Vagina (tissue), 2 donors: Measurements from ENCODE around the gene USF1. TPM values are rescaled to one million over a fixed set of nuclear protein-coding genes. Genes with fewer than 3 reads are reported as not detected.
"Not testable (repeated sequence)": the region's sequence is repeated elsewhere in the genome, so short reads cannot be mapped to it uniquely, and the experiment has no call there.

Source experiments
- DNase-seq, 2 donors: peaks; one replicate each; pipeline ENCODE4 v3.0.0-alpha.2; 2017; ENCODE audit errors: extremely low spot score in 2 of 2
- H3K27ac ChIP-seq: fragments of 200-600 bp; sonication (generic); one replicate; pipeline ENCODE4 v1.5.1; 2019
- H3K27me3 ChIP-seq: fragments of 200-600 bp; sonication (generic); one replicate; pipeline ENCODE4 v1.5.1; 2019
- H3K36me3 ChIP-seq, 2 donors: fragments of 200-600 bp; sonication (generic); one replicate each; pipeline ENCODE4 v1.5.1; 2017 to 2019
- H3K4me1 ChIP-seq: fragments of 200-600 bp; sonication (generic); one replicate; pipeline ENCODE4 v1.5.1; 2019
- H3K4me3 ChIP-seq, 2 donors: fragments of 200-600 bp; sonication (generic); 1 replicate in 1 of 2; 2 replicates in 1 of 2; pipeline ENCODE4 v1.5.1; 2016 to 2019
- H3K9me3 ChIP-seq: fragments of 200-600 bp; sonication (generic); one replicate; pipeline ENCODE4 v1.5.1; 2019
- CTCF ChIP-seq, 3 experiments: fragments of 450-650 bp in 2 of 3; fragments of 200-600 bp in 1 of 3; sonication (generic) in 1 of 3; IDR thresholded peaks; one replicate each; pipeline ENCODE4 v1.5.1; 2017 to 2019; ENCODE audit warnings: antibody characterized with exemption in 3 of 3, mild to moderate bottlenecking in 2 of 3, moderate library complexity in 2 of 3
- POLR2A ChIP-seq, 2 donors: fragments of 450-650 bp; IDR thresholded peaks; one replicate each; pipeline ENCODE4 v1.6.1; 2017; ENCODE audit warnings: antibody characterized with exemption in 2 of 2, mild to moderate bottlenecking in 2 of 2, moderate library complexity in 2 of 2
- POLR2AphosphoS5 ChIP-seq, 2 donors: sonication (generic); formaldehyde crosslinking; IDR thresholded peaks; one replicate each; pipeline ENCODE4 v1.9.0; 2017; ENCODE audit warnings: antibody characterized with exemption in 2 of 2, mild to moderate bottlenecking in 2 of 2, low read depth in 1 of 2; ENCODE audit not compliant: insufficient read depth in 1 of 2
- intact Hi-C: fragments of 100-400 bp; cut with DNase I; formaldehyde crosslinking; loops from one replicate; pipeline ENCODE4 v1.15.1; 2023
- total RNA-seq: library from RNA; depleted of rRNA; stranded (reverse); fragments of >200 nt; gene quantifications from one replicate; pipeline ENCODE4 v1.2.3, GENCODE V29; 2016

The USF1 gene
- total RNA-seq, 1 donor from 2014 or later: 39.0 TPM

- Histone ChIP-seq H3K27ac (peak overlapping the region; percentile 89), H3K4me3 (peak overlapping the region; percentile 44 to 59), H3K36me3 (no peaks in the 10 kb centered on the region), H3K9me3 (no peaks in the 10 kb centered on the region), H3K27me3 (no peaks in the 10 kb centered on the region), H3K4me1 (peaks cover 21% of the 10 kb centered on the region)
- intact Hi-C loops: no loop called here
- peak; percentile 96 to 99 for DNase-seq
- TF ChIP-seq POLR2AphosphoS5 (IDR thresholded peaks at IDR 0.05; ENCODE audit: insufficient read depth in 1 of 2, low read depth in 1 of 2): peak; percentile 18 to 41
- TF ChIP-seq CTCF (IDR thresholded peaks at IDR 0.05): no peak
- TF ChIP-seq POLR2A (IDR thresholded peaks at IDR 0.05): peak in 1 of 2 donors; percentile 25
Observed at GRCh38 chr1:161021165-161021969, 24.4 kb downstream of the USF1 start.

- TF ChIP-seq CTCF (IDR thresholded peaks at IDR 0.05): no peak
- peak in 1 of 2 donors; percentile 32 for TF ChIP-seq POLR2A (IDR thresholded peaks at IDR 0.05)
- peak in 1 of 2 donors; percentile 77 for TF ChIP-seq POLR2AphosphoS5 (IDR thresholded peaks at IDR 0.05; ENCODE audit: insufficient read depth in 1 of 2, low read depth in 1 of 2)
- H3K4me3 ChIP-seq: peak within 1 kb of the TSS; percentile 44 to 59
- H3K9me3 ChIP-seq: no peaks in the 10 kb centered on the region
- no peaks in the 10 kb centered on the region for H3K27me3 ChIP-seq
- peaks cover 28% of the 10 kb centered on the region for H3K4me1 ChIP-seq
- no peaks in the 10 kb centered on the region for H3K36me3 ChIP-seq
- H3K27ac ChIP-seq: peak within 1 kb of the TSS; percentile 89
- intact Hi-C loops: no loop called here
- DNase-seq: no peak
Observed at GRCh38 chr1:161020509-161021164, 25.1 kb downstream of the USF1 start, which contains the start of gene F11R. F11R (minus strand) TSS chr1:161021152; CDS start chr1:161021073, 79 bp downstream.

GRCh38 chr1:161019751-161020495 is 25.9 kb downstream of the USF1 start:
- Histone ChIP-seq H3K4me3 (peak overlapping the region; percentile 44 to 59), H3K4me1 (peaks cover 29% of the 10 kb centered on the region), H3K36me3 (no peaks in the 10 kb centered on the region), H3K27me3 (no peaks in the 10 kb centered on the region), H3K27ac (peak overlapping the region; percentile 89), H3K9me3 (no peaks in the 10 kb centered on the region)
- intact Hi-C loops: no loop called here
- DNase-seq: no peak
- TF ChIP-seq POLR2AphosphoS5 (IDR thresholded peaks at IDR 0.05; ENCODE audit: insufficient read depth in 1 of 2, low read depth in 1 of 2): peak in 1 of 2 donors; percentile 58
- no peak for TF ChIP-seq CTCF (IDR thresholded peaks at IDR 0.05)
- TF ChIP-seq POLR2A (IDR thresholded peaks at IDR 0.05): peak in 1 of 2 donors; percentile 17

- H3K4me1 ChIP-seq: peaks cover 37% of the 10 kb centered on the region
- H3K27ac ChIP-seq: peak overlapping the region; percentile 89
- H3K4me3 ChIP-seq: peak overlapping the region; percentile 44 to 59
- H3K27me3 ChIP-seq, H3K9me3 ChIP-seq, H3K36me3 ChIP-seq, intact Hi-C loops, DNase-seq: not testable (repeated sequence)
Observed at GRCh38 chr1:161019111-161019660, 26.6 kb downstream of the USF1 start.

- H3K36me3 ChIP-seq: no peaks in the 10 kb centered on the region
- intact Hi-C loops: no loop called here
- peak overlapping the region in 1 of 2 donors; percentile 59 for H3K4me3 ChIP-seq
- H3K9me3 ChIP-seq: no peaks in the 10 kb centered on the region
- H3K4me1 ChIP-seq: peaks cover 41% of the 10 kb centered on the region
- peak overlapping the region; percentile 89 for H3K27ac ChIP-seq
- TF ChIP-seq POLR2AphosphoS5 (IDR thresholded peaks at IDR 0.05; ENCODE audit: insufficient read depth in 1 of 2, low read depth in 1 of 2) (no peak), POLR2A (IDR thresholded peaks at IDR 0.05) (no peak), CTCF (IDR thresholded peaks at IDR 0.05) (no peak)
- DNase-seq: no peak
- no peaks in the 10 kb centered on the region for H3K27me3 ChIP-seq
Observed at GRCh38 chr1:161018631-161018930, 27.2 kb downstream of the USF1 start.
